Measurements from ENCODE around the gene PNPO.
A peak's percentile ranks its signal among the peaks of the same experiment; 100 is the strongest.

The PNPO gene

DNA sequence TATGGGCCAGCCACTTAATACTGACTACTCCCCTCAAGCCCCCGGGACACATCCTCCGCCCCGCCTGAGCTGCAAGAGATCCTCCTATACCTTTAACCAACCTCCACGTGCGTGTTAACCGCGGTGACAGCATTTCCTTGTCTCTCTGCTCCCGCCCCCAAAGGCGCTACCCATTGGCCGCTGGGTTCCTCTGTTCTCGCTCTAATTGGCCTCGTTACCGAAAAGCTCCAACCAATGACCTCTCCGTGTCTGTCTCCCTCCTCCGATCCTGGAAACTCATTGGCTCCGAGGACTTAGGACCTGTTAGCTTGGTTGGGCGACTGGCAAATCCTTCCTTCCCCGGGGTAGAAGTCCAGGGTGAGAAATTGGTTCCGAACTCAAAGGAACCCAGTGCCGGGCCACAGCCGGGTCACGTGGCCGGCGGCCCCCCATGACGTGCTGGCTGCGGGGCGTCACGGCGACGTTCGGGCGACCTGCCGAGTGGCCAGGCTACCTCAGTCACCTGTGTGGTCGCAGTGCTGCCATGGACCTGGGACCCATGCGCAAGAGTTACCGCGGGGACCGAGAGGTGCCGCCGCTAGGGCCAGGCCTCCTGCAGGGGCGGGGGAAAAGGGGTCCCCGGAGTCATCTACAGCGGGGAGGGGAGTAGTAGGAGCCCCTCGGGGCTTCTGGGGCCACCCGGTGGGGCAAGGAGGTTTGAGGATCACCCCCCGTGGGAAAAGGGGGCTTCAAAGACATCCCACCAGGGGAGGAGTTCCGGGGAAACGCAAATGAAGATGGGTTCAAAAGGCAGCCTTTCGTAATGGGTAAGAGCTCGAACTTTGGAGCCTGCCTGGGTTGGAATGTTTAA is at the start of gene PNPO:
PNPO (plus strand) TSS at position 326 of the 850 bp plus-strand sequence; CDS start at position 431, 105 bp downstream.
- DNase-seq = peak; percentile 87

DNA sequence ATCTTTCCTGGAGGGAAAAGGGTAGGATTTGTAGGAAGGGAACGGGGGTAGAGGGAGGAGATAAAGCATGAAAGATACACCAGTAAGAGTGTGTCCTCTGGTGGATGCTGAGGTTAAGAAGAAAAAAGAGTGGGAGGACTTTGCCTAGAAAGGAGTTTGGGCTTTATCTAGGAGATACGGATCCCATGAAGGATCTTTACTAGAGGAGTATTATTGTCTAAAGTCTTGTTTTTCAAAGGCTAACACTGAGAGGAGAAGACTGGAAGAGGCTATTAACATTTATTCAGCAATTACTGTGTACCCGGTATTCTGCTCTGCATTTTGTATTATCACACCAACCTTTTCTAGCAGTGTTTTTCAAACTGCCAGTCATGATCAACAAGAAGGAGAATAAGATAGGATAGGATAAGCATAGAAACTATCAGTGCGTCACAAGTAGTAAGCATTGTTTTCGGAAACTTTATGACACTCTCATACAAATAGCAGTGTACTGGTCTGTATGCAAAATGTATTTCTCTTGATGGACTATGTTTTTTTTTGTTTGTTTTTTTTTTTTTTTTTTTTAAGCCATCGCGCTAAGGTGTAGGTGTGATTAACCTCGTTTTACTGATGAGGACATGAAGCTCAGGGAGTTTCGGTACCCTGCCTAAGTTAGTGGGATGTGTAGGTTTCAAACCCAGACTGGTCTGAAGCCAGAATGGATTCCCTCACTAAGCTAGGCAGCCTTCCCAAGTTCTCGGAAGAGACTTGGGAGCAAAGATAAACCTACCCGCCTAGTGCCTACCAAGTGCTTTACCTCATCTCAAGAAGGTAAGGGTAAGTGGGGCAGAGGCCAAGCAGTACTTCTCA is 46.6 kb upstream of the PNPO start:
- no peak for DNase-seq

DNA sequence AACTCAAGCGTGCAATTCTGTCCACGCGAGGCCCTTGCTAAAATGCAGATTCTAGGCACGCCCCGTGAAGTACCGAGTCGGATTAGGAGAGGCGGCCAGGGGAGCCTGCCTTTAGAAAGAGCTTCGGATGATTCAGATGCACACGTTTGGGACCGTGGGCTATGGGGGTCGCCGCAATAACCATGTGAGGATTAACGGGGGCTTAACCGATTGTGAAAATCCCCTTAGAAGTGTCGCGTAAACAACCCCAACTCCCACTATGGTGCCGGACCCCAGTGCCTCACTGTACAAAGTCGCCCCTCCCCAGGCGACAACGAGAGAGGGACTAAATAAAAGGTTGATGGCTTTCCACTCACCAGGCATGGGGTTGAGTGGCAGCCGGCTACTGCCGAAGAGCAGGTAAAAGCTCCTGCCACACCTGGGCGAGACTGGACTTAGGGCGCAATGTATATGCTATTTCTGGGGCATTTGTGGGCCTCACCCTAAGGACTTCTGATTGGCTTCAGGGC is 46.0 kb upstream of the PNPO start:
- DNase-seq = peak; percentile 10

DNA sequence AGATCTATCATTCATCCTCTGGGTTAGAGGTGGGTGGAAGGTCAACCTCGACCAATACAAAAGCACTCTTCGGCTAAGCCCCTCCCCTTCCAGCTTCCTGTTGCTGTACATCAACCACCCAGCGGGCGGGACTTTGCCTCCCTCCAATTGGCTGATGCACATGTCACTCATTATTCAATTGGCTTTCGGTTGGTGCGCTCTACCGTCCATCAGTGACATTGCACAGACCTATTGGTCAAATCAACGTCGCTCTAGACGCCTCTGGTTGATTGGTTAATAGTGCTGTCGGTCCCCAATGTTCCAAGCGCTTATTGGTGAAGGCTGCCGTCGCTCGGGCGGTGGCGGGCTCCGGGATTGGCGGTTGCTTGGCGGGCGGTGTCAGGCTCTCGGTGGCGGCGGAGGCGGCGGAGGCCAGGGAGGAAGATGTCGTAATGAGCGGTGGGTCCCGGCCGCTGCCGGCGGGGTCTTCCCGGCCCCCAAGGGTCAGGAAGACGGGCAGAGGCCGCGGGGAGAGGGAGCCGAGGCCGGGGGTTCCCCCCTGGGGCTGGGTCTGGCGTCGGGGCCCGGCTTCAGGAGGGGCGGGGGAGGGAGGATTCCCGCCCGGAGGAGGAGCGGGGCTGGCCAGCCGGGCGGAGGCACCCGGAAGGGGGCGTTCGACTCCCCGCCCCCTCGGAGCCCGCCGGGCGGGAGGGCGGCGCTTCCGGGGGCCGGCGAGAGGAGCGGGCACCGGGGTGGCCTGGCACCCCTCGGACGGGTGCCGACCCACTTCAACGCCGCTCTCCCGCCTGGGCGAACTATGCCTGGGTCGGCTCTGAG is 45.3 kb upstream of the PNPO start, which contains the start of gene SP2:
SP2 (plus strand) TSS at position 381 of the 816 bp plus-strand sequence; CDS start at position 432, 51 bp downstream.
- peak; percentile 99 for DNase-seq

DNA sequence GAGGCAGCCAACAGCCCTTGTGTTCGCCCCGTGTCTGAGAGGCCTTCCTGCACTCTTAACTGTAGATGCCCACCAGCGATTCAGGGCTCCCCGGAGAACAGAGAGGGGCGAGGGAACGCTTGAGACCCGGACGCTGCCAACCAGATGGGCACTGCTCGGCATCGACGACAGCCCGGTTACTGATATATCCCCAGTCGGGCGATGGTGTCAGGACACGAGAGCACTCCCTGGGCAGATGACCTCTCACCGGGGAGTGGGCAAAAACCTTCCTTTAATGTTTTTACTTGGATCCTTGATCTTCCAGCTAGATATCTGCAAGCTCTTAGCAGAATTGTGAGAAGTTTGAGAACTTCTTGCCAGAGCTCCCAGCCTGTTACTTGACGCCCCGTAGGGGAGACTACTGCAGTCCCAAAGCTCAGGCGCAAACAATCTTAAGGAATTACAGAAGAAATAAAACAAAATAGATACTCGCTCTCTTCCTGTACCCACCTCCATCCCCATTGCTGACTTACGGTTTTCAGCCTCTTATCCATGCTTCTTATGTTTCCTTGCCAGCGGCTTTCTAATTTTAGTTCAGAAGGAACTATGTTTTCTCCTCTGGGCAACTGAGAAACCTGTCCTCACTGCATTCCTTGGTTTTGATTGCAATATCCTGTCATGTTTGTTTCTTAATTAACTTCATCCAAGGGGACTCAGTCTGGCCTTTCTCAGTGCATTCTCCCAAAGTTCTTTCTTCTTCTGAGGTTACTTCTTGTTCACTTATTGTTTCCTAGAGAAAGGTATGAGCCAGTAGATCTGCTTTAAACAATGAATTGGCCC is 44.5 kb upstream of the PNPO start:
- DNase-seq = no peak

DNA sequence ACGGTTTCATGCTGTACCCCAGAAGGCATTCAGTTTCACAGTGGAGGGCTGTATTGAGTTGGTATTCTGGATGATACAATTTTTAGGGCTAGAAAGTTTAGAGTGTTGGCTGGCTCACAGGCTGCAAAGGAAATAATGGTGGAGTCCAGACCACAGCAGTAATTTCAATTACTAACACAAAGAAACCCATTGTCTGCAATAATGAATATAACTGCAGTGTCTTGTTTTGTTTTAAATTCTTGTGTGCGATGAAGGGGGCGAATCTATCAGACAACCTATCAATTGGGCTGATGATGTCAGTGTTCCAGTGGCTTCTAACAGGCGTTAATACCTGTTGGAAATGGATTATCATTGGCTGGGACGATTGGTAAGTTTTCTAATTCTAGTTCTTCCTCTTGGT is 43.8 kb upstream of the PNPO start:
- no peak for DNase-seq

DNA sequence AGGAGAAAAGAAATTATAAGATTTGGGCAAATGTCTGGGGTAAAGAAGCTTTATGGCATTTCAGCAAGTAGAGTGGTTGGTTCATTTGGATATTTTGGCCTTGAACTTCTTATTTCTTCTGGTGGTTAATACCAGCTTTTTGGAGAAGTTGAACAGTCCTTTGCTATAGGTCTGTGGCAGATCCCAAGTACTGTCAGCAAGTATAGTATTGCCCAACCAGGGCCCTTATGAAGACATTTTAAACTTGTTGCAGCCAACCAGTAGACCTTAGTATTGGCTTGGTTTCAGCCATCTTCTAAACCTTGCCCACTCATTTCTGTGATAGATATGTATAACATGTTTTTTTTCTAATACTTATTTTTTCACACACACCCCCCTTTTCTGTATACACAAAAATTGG is 43.1 kb upstream of the PNPO start:
- no peak for DNase-seq

DNA sequence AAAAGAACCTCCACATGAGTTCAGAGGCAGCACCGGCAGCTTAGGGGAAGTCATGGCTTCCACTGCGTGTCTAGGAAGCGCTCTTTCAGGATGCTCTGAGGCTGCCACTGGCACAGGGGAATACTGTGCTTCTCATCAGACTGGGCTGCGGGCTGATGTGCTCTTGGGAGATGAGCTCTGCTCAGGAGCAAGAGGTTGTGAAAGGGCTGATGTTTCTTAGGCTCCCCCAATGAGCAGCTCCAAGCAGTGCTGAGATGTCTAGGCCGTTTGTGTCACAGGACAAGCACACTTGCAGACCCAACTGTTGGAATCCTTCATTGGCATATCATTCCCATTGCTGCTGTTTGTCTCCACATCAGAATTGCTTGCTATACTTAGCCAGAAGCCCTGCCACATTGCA is 41.7 kb upstream of the PNPO start:
- DNase-seq = no peak

DNA sequence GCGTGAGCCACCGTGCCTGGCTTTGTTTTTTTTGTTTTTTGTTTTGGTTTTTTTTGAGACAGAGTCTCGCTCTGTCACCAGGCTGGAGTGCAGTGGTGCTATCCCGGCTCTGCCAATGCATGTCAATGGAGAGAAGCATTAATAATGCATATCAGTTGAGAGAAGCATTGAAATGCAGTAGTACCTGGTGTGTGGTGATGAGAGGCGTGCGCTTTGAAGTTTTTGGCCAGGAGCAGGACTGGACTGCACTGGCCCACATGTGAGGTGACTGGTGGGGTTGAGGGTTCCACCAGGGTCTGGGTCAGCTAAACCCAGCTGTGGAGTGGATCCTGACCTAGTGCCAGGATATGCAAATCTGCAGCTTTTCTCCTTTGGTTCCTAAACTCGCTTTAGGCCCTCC is 39.9 kb upstream of the PNPO start:
- no peak for DNase-seq

DNA sequence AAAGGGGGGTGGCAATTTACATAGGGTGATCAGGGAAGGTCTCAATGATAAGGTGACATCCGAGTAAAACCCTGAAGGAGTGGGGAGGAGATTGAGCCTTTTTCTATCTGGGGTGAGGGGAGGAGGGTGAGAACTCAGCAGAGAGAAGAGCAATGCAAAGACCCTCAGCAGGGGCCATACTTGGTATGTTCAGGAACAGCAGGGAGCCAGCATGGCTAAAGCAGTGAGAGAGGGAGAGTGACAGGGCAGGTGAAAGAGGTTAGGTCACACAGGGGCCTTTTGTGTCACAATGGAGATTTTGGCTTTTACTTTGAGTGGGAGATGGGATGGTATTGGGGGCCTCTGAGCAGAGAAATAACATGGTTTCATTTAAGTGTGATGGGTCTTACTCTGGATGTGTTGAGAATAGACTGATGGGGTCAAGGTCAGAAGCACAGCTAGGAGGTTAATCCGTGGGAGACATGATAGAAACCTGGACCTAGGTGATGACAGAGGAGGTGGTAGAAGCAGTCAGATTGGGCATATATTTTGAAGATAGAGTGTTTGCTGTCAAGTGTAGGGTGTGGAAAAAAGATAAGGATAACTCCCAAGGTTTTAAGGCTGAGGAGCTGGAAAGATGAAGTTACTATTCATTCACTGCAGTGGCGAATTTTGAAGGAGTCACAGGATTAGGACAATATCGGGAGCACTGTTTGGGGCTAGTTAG is 39.2 kb upstream of the PNPO start:
- DNase-seq = no peak

DNA sequence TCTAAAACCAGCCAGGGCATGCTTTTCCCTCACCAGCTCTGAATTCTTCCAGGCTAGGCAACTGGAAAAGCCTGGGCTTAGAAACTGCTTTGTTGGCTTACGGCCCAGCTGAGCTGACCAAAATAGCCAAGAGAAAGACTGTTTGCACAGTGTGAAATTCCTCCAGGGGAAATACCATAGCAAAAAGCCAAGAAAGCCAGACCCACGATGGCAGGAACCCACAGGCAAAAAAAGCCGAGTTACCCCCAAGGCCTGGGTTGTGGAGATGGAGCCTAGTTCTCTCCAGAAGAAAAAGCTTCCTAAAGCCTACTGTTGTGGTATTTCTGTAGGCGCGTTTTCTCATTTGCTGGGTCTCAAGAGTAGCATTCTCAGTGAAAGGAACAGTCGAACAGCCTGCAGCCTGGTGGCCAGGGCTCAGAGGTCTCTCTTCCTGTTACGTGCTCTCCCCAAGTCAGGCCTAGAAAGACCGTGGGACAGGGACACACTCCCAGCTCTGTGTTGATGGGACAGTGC is 36.1 kb upstream of the PNPO start:
- DNase-seq = no peak

DNA sequence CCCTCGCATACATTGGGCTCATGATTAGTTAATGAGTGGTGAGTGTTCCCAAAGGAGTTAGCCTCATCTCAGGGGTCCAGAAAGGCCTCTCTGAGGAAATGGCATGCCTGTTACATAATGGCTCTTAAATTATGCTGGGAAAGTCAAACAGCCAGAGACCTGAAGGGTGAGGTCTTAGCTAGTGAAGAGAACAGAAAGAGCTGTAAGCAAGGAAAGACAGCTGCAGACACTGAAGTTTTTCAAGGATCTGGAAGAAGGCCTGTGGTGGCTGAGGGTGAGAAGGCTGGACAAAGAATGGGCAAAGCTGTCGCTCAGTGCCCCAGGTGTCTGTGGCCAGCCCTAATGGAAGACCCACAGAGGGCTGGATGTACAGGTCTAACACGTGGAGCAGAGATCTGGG is 34.9 kb upstream of the PNPO start:
- DNase-seq = no peak

DNA sequence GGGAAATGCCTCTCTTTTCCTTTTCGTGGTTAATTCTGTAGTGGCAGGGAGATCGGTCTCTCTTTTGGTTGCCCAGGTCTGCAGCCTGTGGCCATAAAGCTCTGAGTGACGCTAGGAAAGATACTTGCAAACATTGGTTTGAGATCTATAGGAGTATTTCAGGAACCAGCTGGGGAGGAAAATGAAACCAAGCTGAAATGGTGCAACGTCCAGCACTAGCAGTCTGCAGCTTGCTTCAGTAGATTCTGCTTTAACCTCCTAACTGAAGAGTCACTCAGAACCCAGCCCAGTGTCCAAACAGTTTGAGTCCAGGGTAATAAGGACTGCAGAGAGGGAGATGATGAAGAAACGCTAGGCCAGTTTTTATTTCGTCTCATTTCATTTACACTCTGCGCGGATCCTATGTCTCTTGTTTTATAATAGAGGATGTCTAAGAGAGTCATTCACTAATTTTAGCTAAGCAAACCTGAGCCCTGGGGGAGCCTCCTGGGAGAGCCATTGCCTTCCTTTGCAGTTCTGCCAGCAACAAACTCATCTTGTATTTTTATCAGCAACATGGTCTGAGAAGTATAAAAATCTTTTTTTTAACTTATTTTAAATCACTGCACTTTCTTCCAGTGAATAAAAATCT is 33.3 kb upstream of the PNPO start:
- no peak for DNase-seq

DNA sequence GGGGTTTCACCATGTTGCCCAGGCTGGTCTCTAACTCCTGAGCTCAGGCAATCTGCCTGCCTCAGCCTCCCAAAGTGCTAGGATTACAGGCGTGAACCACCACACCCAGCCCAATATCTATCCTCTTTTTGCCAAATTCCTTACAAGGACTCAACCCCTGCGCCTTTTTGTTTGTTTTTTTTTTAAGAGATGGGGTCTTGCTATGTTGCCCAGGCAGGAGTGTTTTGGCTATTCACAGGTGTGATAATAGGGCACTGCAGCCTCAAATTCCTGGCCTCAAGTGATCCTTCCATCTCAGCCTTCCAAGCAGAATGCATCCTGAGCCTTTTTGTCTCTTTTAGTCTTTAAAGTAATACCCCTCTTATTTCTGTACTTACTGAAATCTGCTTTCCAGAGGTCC is 28.3 kb upstream of the PNPO start:
- no peak for DNase-seq

DNA sequence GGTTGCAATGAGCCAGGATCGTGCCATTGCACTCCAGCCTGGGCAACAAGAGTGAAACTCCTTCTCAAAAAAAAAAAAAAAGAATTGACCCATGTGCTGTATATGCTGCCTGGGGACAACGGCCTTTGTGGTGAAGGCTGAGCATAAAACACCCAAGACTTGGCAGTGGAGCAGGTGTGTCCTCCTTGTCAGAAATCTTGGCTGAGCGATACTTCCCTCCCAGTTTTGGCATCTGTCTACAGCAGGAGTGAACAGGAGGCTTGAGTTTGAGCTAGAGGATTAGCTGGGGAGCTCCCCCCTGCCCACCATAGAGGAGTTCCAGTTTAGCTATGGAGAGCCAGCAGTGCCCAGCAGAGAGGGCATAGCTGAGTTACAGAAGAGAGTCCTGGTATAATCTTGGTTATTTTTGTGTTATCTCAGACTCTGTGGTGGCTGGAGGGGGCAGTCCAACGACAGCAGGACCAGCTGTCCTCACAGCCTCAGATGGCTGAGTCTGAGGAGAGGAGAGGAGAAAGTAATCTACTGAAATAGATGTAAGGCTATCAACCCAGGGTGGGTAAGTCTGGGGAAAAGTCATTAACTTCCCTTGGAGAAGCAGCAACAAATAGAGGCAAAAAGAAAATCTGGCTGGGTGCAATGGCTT is 26.9 kb upstream of the PNPO start:
- no peak for DNase-seq

DNA sequence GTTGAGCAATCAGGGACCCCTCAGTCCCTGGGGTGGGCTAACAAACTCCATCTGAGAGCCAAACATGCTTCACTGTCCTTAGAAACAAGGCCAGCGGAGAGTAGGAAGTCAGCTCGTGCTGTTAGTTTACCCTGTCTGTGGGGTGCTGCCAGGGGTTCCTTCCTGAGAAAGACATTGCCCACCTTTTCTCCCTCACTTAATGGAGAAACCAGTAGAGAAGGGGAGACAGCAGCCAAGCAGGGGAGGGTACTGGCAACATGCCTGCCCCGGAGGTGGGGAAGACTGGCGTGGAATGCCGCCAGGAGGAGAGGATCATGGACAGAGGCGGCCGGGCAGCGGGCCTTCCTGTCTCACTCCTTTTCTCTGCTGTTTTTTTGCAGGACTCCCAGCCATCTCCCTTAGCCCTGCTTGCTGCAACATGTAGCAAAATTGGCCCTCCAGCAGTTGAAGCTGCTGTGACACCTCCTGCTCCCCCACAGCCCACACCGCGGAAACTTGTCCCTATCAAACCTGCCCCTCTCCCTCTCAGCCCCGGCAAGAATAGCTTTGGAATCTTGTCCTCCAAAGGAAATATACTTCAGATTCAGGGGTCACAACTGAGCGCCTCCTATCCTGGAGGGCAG is 25.5 kb upstream of the PNPO start:
- DNase-seq = no peak

DNA sequence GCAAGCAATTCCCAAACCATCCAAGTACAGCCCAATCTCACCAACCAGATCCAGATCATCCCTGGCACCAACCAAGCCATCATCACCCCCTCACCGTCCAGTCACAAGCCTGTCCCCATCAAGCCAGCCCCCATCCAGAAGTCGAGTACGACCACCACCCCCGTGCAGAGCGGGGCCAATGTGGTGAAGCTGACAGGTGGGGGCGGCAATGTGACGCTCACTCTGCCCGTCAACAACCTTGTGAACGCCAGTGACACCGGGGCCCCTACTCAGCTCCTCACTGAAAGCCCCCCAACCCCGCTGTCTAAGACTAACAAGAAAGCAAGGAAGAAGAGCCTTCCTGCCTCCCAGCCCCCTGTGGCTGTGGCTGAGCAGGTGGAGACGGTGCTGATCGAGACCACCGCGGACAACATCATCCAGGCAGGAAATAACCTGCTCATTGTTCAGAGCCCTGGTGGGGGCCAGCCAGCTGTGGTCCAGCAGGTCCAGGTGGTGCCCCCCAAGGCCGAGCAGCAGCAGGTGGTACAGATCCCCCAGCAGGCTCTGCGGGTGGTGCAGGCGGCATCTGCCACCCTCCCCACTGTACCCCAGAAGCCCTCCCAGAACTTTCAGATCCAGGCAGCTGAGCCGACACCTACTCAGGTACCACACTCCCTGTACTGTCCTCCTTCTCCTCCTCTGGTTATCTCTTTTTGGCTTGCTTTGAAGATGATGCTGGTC is 24.7 kb upstream of the PNPO start:
- no peak for DNase-seq

DNA sequence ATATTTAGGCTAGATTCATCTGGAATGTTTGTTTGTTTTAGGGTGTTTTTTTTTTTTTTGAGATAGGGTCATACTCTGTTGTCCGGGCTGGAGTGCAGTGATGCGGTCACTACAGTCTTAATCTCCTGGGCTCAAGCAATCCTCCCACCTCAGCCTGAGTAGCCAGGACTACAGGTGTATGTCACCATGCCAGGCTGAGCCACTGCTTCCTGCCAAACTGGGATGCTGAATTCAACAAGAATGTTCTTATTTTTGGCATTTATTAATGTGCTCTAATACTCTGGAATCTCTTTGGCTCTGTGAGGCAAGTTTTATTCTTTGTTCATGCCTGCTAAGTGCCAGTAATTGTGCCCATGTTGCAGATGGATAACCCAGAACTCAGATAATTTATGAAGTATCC is 23.8 kb upstream of the PNPO start:
- no peak for DNase-seq

DNA sequence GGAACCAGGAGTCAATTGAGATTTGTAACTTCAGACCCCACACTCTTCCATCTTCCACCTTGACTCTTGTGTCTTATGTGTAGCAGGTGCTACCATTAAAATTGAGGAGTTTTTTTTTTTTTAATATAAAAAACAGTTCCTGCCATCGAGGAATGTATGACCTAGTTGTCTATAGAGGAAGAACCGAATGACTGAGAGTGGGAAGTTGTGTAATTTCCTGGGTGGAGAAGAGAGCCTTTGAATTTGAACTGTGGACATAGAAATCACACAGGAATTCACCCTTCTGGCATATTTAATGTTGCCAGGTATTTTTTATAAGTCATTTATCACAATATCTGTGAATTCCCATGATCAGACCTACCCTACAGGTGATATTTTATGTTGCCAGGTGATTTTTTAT is 23.4 kb upstream of the PNPO start:
- no peak for DNase-seq

Measured in activated CD4-positive, alpha-beta T cell treated with anti-CD3 and anti-CD28 coated beads for 1 hour (primary cell).